Measurements from ENCODE around the gene CYBC1. TPM values are rescaled to one million over a fixed set of nuclear protein-coding genes. Genes with fewer than 3 reads are reported as not detected.

Gene CYBC1
- total and polyA plus RNA-seq, 9 of the 15 experiments (the other 6 are each of a cell fraction or from before 2014, with no cell fraction given) = 1.3 to 71.8 (median 49.9) TPM

- TF ChIP-seq ZNF740 (CRISPR knock-in tag; IDR thresholded peaks at IDR 0.05) (peak; percentile 93), ZNF740 (tag; IDR thresholded peaks at IDR 0.05) (peak in 1 of 2 experiments; percentile 97; a peak in 2 of 4 replicates), FOXM1 (IDR thresholded peaks at IDR 0.05; ENCODE audit: low read depth) (no peak), FOXM1 (CRISPR knock-in tag; IDR thresholded peaks at IDR 0.05; ENCODE audit: low read depth) (0 out of 2 replicates have a peak, but pooled peaks have one; percentile 40), C11orf30 (IDR thresholded peaks at IDR 0.05; ENCODE audit: low read depth) (peak; percentile 19; the same call in 1 of the 2 replicates), MTA3 (IDR thresholded peaks at IDR 0.05; ENCODE audit: borderline replicate concordance) (peak; percentile 84), VEZF1 (CRISPR knock-in tag; IDR thresholded peaks at IDR 0.05) (peak; percentile 98), RFX7 (CRISPR knock-in tag; IDR thresholded peaks at IDR 0.05) (no peak), PML (IDR thresholded peaks at IDR 0.05; ENCODE audit: low read length) (peak; percentile 61; the same call in 1 of the 2 replicates), NFIC (IDR thresholded peaks at IDR 0.05) (peak; percentile 25; the same call in 1 of the 2 replicates), BCOR (IDR thresholded peaks at IDR 0.05) (no peak), GABPB1 (CRISPR knock-in tag; IDR thresholded peaks at IDR 0.05) (no peak; the same call in 1 of the 2 replicates), SLC30A9 (CRISPR knock-in tag; IDR thresholded peaks at IDR 0.05) (no peak), TAF15 (IDR thresholded peaks at IDR 0.05; ENCODE audit: low read depth, low read length) (no peak), E4F1 (CRISPR knock-in tag; IDR thresholded peaks at IDR 0.05; ENCODE audit: borderline replicate concordance) (no peak), ARID4B (CRISPR knock-in tag; IDR thresholded peaks at IDR 0.05) (peak; percentile 97), STAT5B (CRISPR knock-in tag; IDR thresholded peaks at IDR 0.05) (no peak)
Observed at GRCh38 chr17:82418001-82418986, 32.3 kb downstream of the CYBC1 start, which contains the start of the genes HEXD and OGFOD3 (continued).

Data from K562 (cell line).